Dermis microvascular lymphatic vessel endothelial cell (primary cell): Measurements from ENCODE around the gene ACBD7. TPM values are rescaled to one million over a fixed set of nuclear protein-coding genes. Genes with fewer than 3 reads are reported as not detected.

Source experiments
- DNase-seq, 2 donors: peaks; one replicate each; pipeline versions ENCODE4 v3.0.0 to v3.0.0-alpha.2; 2010; ENCODE audit warnings: low read depth in 2 of 2
- total RNA-seq: library from RNA; depleted of rRNA; stranded (reverse); fragments of >200 nt; gene quantifications from 2 replicates; pipeline ENCODE4 v1.2.1, GENCODE V29; 2014

ACBD7 gene
- total RNA-seq, result 0.89 and 3.1 TPM in 2 replicates

DNA sequence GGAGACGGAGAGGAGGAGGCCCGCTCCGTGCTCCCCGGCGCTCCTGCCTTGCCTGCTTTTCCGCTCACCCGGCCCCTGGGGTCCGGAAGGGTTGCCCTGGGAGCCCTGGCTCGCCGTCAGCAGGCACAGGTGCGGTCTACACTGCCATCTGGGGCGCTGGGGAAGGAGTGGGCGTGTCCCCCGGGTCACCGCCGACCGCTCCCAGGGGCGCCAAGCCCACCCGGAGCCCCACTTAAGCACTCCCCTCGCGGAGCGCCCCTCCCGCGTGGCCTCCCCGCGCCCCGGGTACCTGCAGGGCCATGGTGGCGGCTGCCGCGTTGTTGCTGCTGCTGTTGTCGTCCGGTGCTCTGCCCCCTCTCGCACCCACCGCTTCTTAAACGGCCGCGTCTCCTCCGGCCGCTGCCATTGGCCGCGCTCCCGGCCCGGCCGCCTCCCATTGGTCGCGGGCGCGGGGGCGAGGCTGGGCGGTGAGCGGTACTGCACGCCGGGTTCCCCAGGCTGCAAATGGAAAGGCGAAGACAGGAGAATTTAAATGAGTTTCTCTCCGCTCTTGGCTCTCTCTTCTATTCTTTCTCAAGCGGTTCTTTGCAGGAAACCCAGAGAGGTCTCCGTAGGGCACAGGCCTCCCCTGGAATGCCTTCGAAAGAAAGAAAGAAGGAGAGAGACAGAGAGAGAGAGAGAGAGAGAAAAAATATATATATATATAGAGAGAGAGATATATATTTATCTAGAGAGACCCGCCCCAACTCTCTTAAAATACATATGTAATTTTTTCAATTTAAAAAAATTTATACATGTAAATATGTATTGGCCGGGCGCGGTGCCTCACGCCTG is at the start of gene ACBD7:
Gene ACBD7, minus strand, starts transcription at position 349 of the 834 bp plus-strand sequence. Its CDS starts 48 bp downstream, at position 301.
- DNase-seq, result peak; percentile 23 to 84

DNA sequence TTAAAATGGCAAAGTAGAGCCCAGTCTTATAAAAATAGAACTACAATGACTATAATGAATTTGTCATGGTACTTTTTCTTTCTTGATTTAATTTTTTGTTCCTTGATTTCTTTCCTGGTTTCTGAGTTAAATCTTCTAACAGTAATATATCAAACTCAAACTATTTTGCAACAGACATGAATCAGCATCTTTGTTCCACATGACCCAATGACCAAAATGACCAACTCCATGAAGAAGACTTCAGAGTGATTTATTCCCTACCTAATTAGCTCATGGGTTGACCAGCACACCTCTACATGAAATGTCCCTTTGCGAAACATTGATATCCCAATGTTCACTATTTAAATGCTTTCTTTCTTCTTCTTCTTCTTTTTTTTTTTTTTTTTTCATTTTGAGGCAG is 49.1 kb upstream of the ACBD7 start:
- no peak for DNase-seq

DNA sequence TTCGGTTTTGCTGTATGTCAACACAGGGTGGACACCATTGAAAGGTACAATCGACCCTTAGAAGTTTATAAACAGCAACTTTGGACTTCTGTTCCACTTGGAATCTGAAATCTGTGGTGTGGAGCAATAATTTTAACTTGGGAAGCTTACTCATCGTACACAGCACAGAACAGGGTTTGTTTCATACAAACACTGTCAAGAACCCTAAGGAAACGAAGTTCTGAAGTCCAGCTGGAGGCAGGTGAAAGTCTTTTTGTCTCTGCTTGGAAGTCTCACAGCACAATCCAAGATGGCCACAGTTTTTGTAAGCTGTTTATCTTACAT is 48.4 kb upstream of the ACBD7 start:
- no peak for DNase-seq

DNA sequence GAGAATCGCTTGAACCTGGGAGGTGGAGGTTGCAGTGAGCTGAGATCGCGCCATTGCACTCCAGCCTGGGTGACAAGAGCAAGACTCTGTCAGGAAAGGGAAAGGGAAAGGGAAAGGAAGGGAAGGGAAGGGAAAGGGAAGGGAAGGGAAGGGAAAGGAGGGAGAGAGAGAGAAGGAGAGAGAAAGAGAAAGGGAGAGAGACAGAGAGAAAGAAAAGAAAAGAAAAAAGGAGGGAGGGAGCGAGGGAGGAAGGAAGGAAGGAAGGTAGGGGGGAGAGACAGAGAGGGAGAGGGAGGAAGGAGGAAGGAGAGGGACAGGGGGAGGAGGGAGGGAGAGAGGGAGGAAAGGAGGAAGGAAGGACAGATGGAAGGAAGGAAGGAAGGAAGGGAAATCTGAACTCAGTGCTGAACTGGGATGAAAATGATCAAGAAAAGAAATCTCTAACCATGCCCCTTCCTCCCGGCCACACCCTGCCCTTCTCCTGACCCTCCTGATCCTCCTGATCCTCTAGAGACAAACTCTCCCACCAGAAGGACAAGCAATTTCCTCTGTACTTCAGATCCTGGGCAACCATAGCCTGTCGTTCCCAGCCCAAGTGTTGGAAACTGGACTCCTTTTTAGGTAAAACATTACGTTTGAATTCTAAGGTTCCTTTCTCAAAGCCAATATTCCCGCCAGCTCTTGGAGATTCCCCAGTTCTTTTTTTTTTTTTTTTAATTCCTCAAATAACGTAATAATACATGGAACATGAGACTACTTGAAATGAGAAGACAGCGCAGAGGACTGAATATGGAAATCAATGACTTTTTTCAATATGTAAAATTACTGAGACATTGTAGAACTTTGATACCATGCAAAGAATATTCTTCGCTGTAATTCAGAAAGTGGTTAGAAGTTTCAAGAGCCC is 47.8 kb upstream of the ACBD7 start:
- no peak for DNase-seq

DNA sequence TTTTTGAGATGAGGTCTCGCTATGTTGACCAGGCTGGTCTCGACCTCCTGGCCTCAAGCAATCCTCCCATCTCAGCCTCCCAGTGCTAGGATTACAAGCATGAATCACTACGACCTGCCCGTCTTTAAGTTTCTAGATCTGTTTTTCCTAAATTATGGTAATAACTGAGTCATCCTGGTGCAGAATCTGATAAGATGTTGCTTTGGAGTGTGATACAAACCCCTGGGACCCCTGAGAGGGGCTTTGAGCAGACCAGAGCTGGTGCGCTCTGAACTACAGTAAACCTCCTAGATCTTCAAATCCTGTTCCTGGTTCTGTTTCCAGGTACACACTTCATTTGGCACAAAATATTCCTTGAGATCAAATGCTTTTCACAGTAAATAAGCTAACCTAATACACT is 42.8 kb upstream of the ACBD7 start:
- DNase-seq, result no peak

DNA sequence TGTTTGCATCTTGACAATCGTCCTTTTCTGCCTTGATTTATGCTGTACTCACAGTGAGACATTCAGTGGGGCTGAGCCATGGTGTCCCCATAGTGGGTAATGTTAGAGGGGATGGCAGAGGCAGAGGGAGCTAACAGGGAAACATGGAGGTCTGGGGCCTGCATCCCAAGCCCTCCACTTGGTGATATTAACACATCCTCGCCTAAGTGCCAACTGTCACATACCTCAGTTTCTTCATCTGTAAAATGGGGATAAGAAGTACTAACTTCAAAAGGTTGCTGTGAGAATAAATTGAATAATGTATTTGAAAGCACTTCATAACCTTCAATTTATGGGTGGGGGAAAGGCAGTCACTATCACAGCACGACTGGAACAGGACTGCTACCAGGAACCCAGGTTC is 36.3 kb upstream of the ACBD7 start:
- no peak for DNase-seq

DNA sequence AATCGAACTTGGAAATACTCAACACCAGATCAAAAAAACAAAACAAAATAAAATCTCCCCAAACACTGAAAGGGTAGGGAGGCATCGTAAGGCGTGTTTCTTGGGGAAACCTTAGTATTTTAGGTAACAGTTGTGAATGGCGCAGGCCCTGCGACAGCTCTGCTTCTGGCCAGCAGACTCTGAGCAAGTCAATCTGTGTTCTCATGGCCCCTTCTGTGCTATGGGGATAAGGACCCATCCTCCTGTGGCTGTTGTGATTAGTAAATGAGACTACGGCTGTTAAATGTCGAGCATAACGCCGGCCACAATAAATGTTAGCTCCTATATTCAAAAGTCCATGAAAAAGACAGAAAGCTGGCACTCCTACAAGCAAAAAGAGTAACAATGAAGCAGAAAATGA is 35.6 kb upstream of the ACBD7 start:
- DNase-seq, result no peak

DNA sequence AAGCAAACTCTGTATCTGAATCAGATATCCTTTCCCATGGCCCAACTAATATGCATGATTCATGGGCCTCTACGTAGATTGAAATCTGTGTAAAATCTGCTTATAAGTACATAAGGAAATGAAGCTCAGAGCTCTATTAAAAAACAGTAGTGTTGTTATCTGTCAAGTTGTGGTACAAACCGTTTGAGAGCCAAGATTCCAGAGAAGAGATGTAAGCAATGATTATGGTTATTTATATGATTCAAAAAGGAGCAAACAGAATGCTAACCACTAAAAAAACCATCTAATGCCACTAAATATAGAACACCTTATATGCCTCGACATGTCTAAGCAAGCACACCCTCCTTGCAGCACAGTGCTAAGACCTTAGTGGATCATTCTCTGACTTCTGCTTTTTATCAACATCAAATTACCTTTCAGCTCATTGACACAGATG is 35.2 kb upstream of the ACBD7 start:
- peak in 1 of 2 donors; percentile 26 for DNase-seq

DNA sequence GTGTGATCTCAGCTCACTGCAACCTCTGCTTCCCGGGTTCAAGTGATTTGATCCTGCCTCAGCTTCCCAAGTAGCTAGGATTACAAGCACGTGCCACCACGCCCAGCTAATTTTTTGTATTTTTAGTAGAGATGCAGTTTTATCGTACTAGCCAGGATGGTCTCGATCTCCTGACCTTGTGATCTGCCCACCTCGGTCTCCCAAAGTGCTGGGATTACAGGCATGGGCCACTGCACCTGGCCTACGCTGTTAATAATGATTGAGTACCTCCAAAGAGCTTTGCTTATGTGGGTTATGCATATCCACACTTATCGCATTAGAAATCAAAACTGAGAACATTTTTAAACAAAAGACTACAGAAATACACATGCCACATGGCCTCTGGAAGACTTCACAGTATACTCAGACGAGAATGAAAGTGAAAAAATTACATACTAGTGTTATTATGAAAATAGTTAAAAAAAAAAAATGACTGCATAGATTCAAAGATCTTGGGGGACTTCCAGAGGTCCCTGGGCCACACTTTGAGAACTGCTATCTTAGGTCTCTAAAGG is 34.0 kb upstream of the ACBD7 start:
- DNase-seq, result no peak

DNA sequence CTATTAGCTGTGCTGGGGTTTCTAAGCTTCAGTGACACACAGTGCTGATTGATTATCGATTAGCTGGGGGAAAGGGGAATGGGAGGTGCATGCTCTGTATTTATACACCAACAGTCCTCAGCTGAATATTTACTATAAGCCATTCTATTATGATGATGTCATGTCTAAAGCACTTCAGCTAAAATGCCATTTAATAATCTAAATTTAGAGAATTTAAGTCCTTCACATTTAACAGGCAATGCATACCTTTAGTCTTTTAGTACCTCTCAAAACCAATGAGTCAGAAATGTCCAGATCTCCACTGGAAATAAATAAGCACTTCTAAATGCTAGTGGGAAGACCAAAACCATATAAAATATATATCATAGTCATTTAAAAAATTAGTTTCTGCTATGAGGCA is 33.1 kb upstream of the ACBD7 start:
- DNase-seq, result no peak

DNA sequence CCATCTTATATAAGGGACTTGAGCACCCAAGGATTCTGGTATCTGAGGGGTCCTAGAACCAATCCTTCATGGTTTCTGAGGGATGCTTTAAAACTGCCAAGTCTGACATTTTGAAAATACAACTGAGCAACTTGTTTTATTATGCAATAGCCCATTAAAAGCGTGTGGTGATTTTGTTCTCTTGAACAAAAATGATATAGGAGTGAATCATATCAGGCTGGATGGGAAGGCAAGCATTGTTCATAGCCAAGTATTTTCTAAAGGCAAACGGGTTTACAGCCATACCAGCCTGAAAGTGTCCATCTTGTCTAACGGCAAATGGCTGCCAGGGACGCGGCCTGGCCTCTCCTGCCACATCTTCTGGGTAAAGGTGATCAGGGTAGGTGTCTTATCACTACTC is 31.9 kb upstream of the ACBD7 start:
- DNase-seq, result no peak

DNA sequence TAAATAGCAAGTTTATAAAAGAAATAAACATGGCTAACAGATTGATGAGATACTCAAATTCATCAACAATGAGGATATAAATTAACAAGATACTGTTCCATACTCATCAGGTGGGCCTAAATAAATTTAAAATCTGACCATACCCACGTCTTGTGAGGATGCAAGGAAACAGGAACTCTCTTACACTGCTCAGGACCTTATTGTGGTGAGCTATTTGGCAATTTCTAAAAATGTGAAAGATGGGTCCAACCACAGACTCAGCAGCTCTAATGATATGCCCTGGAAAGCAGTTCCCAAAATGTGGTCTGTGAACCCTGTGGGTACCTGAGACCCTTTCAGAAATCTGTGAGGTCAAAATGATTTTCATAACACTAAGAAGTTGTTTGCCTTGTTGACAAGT is 30.0 kb upstream of the ACBD7 start:
- DNase-seq, result no peak

DNA sequence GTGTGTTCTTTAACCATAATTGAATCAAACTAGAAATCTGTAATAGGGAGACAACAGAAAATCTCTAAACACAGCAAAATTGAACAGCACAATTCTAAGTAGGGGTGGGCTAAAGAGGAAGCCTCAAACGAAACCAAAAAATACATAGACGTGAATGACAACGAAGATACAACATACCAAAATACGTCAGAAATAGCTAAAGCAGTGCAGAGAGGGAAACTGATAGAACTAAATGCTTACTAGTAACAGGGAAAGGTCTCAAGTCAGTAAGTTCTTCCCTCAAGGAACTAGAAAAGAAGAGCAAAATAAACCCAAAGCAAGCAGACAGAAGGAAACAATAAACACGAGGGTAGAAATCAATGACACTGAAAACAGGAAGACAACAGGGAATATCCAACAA is 27.6 kb upstream of the ACBD7 start:
- no peak for DNase-seq

DNA sequence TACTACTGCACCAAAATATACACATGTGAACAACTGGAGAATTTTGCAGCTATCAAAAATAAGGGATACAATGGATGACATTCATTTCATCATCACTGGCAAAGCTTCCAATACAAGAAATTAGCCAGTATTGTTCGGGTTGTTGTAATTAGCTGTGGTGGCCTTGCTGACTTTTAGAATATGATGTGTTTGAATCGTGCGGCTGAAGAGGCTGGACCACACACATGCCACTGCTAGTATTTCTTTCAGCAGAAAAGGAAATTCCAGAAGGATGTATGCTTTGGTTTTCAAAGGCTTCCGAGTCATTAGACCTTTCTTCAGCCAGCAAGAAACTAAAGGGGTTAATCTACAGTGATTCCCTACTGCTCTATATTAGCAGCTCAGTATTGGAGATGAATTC is 25.2 kb upstream of the ACBD7 start:
- DNase-seq, result no peak

DNA sequence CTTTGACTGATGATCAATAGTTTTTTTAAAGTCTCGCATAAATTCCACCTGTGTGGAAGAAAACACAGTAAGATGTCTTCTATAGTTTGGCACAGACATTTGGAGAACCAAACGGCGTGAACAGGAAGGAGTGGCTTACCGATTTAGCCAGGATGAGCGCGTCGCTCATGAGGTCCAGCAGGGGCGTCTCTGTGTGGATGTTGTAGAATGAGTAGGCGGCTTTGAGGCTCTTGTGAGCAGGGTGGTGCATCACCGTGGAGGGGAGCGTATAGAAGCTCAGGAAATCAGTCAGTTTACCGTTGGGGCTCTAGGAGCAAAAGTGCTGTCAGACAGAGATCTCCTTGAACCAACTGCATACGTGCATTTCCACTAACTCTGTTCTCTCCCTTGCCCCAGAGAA is 24.1 kb upstream of the ACBD7 start:
- no peak for DNase-seq

DNA sequence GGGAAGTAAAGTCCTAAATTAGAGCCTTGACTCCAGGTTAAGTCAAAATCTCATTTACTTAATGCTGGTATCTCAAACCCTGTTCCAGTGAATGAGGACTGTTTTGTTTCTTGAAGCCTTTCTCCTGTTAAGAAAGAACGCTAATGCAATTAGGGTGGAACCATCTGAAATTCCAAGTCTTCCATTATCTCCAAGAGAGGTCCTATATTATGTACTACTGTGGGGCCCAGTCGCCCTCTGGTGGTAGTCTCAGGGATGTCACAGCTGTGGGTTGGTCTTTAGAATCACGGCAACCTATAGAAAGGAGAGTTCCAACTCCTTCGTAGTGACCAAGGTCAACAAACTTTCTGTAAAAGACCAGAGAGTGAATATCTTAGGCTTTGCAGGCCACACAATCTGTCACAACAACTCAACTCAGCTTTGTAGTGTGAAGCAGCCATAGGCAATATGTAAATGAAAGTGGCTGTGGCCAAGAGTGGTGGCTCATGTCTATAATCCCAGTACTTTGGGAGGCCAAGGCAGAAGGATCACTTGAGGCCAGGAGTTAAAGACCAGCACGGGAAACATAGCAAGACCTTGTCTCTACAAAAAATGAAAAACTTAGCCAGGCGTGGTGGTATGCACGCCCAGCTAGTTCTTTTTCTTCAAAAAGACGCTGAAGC is 17.9 kb upstream of the ACBD7 start:
- DNase-seq, result peak; percentile 48 to 77

DNA sequence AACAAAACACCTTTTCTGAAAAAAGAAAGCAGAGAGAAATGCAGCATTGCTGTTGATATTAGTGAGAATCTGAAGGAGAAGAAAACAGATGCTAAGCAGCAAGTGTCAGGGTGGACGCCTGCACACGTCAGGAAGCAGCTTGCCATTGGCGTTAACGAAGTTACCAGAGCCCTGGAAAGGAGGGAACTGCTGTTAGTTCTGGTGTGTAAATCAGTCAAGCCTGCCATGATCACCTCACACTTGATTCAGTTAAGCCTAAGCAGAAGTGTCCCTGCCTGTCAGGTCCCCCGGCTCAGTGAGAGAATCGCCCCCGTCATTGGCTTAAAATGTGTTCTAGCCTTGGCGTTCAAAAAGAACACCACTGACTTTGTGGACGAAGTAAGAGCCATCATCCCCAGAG is 14.9 kb upstream of the ACBD7 start:
- DNase-seq, result no peak

DNA sequence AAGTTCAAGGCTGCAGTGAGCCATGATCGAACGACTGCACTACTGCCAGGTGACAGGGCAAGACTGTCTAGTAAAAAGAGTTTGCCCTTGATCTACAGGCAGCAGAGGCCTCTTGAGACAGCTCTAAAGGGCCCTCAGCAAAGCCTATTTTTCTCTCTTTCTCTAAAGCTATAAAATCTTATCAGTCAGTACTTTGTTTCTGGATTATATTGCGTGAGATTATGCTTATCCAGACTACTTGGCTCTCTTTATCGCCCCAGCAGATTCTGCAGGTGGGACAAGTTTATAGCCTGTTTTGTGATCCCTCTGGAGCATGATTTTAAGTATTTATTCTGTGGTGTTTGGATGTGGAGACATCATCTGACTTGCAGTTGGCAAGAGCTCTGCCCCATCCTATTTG is 11.3 kb upstream of the ACBD7 start:
- no peak for DNase-seq

DNA sequence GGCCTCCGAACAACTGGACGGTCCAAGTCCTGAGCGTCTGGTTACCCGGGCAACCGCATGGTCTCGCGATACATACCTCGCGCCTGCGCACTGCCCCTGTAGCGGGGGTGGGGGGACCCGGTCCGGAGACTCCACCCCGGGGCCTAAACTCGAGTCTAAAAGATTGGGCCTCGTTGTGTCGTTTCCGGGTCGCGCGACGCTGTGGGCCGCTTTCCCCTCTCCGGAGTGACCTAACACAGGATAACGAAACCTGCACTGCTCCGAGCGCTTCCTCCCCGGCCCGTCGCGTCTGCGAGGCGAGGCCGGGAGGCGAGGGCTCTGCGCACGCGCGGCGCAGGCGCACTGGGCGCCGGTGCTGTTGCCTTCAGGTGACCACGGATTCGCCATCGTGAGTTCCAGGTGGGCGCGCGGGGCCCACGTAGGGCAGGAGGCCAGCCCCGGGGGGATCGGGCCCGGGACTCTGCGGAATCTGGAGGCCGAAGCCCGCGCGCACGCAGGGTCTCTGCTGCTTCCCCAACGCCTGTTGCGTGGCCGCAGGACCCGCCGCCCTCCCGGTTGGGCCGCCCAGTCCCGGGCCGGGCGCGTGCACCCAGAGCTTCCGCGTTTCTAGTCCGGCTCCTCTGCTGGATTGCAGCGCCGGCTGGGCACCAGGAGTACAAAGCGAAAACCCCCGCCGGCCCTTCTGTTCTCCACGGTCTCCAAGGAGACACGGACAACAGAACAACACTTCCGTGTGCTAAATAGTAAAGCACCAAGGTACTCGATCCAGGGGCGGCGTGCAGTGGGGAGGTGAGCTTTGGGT is 8.6 kb upstream of the ACBD7 start, which contains the start of gene RPP38:
Gene RPP38, plus strand, starts transcription at position 345 of the 802 bp plus-strand sequence. CDS start 5,960 bp downstream, outside the sequence.
- DNase-seq, result peak; percentile 90 to 96

DNA sequence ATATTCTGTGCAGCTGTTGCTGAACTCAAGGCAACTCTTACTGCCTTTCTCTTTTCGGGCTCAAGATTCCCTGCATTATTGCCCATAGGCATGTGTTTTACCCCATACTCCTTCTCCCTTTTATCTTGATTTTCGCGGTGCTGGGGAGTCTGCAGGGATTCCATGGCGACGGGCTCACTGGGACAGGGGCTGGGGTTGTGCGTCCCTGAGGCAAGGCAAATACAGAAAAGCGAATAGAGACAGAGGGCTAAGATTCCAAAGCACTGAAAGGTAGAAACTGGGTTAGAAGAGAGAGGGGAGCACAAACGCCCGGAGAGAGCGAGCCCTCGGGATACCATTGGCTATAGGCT is 8.1 kb upstream of the ACBD7 start:
- no peak for DNase-seq

DNA sequence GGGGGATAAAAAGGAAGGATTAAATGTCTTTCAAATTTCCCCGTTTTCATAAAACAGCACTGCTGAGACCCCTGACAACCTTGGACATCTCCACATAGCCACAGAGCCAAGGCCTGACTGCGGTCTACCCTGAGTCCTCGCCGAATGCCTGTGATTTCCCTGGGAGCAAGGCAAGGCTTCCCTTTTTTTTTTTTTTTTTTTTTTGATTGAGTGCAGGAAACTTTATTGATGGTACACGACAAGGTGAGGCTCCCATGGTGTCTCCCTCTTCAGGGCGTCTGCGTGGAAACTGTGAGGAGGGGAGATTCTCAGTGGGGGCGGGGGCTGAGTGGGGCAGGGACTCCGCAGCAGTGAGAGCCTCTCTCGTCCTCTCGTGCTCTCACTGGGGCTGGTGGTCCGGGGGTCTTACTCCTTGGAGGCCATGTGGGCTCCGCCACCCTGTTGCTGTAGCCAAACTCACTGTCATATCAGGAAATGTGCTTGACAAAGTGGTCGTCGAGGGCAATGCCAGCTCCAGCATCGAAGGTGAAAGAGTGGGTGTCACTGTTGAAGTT is 4.4 kb upstream of the ACBD7 start:
- DNase-seq, result no peak
